ENCODE data around the gene ZNF787.

- TF ChIP-seq, protein P1, sequence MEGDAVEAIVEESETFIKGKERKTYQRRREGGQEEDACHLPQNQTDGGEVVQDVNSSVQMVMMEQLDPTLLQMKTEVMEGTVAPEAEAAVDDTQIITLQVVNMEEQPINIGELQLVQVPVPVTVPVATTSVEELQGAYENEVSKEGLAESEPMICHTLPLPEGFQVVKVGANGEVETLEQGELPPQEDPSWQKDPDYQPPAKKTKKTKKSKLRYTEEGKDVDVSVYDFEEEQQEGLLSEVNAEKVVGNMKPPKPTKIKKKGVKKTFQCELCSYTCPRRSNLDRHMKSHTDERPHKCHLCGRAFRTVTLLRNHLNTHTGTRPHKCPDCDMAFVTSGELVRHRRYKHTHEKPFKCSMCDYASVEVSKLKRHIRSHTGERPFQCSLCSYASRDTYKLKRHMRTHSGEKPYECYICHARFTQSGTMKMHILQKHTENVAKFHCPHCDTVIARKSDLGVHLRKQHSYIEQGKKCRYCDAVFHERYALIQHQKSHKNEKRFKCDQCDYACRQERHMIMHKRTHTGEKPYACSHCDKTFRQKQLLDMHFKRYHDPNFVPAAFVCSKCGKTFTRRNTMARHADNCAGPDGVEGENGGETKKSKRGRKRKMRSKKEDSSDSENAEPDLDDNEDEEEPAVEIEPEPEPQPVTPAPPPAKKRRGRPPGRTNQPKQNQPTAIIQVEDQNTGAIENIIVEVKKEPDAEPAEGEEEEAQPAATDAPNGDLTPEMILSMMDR (conservative IDR thresholded peaks at IDR 0.05; ENCODE audit: low read depth, low read length), result no peak
- no peak for TF ChIP-seq EZH2 (IDR thresholded peaks at IDR 0.05; ENCODE audit: borderline replicate concordance, low read depth, low read length, poor library complexity, severe bottlenecking)
Measured at GRCh38 chr19:56114051-56114777, 6.9 kb downstream of the ZNF787 start.
